Skeletal muscle satellite cell (primary cell): ENCODE data around the gene CDON. TPM values are rescaled to one million over a fixed set of nuclear protein-coding genes. Genes with fewer than 3 reads are reported as not detected.

Experiments used
- H3K27me3 ChIP-seq: 2 replicates; pipeline ENCODE4 v1.7.0; 2013; ENCODE audit warnings: low read length; ENCODE audit not compliant: control insufficient read depth, insufficient read depth
- H3K36me3 ChIP-seq: 2 replicates; pipeline ENCODE4 v1.7.0; 2013; ENCODE audit warnings: mild to moderate bottlenecking, control low read depth, low read length; ENCODE audit not compliant: insufficient read depth
- H3K4me1 ChIP-seq: 2 replicates; pipeline ENCODE4 v1.7.0; 2013; ENCODE audit warnings: low read length; ENCODE audit not compliant: control insufficient read depth, insufficient read depth
- H3K4me2 ChIP-seq: 2 replicates; pipeline ENCODE4 v1.7.0; 2013; ENCODE audit warnings: mild to moderate bottlenecking, low read length
- H3K4me3 ChIP-seq: 2 replicates; pipeline ENCODE4 v1.7.0; 2013; ENCODE audit warnings: low read length
- H3K9ac ChIP-seq: 2 replicates; pipeline ENCODE4 v1.7.0; 2013; ENCODE audit warnings: mild to moderate bottlenecking, low read depth, low read length, moderate library complexity
- H3K9me3 ChIP-seq: replicated peaks from 2 replicates; pipeline ENCODE4 v1.7.0; 2013; ENCODE audit warnings: mild to moderate bottlenecking, control low read depth, low read length
- total RNA-seq: library from RNA; depleted of rRNA; stranded (reverse); fragments of >200 nt; gene quantifications from 2 replicates; pipeline ENCODE4 v1.2.3, GENCODE V29; 2012; rRNA removed

CDON gene
- 3.3 and 8.7 TPM in 2 replicates for total RNA-seq

- Histone ChIP-seq H3K9ac (peak within 1 kb of the TSS; percentile 90), H3K36me3 (no peaks in the 10 kb centered on the region), H3K27me3 (peaks cover 34% of the 10 kb centered on the region), H3K4me3 (peak within 1 kb of the TSS; percentile 78), H3K4me2 (peak within 1 kb of the TSS; percentile 99), H3K4me1 (peaks cover 6% of the 10 kb centered on the region), H3K9me3 (no peaks in the 10 kb centered on the region)
Measured at GRCh38 chr11:126062679-126063506, at the start of gene CDON. CDON (minus strand) TSS chr11:126062866; CDS start chr11:126023476, 39,390 bp downstream.

GRCh38 chr11:126111458-126112116, 48.9 kb upstream of the CDON start:
- Histone ChIP-seq H3K4me1 (peaks cover 67% of the 10 kb centered on the region), H3K9ac (no peak overlapping the region), H3K4me2 (no peak overlapping the region), H3K4me3 (no peak overlapping the region), H3K36me3 (no peaks in the 10 kb centered on the region), H3K9me3 (no peaks in the 10 kb centered on the region), H3K27me3 (peaks cover 3% of the 10 kb centered on the region)

- Histone ChIP-seq H3K27me3 (peaks cover 7% of the 10 kb centered on the region), H3K9me3 (no peaks in the 10 kb centered on the region), H3K4me1 (peaks cover 55% of the 10 kb centered on the region), H3K9ac (no peak overlapping the region), H3K4me3 (peak overlapping the region; percentile 1), H3K36me3 (no peaks in the 10 kb centered on the region), H3K4me2 (peak overlapping the region; percentile 49)
Measured at GRCh38 chr11:126109941-126110731, 47.5 kb upstream of the CDON start.

- H3K9ac ChIP-seq = no peak overlapping the region
- no peak overlapping the region for H3K4me3 ChIP-seq
- peaks cover 23% of the 10 kb centered on the region for H3K4me1 ChIP-seq
- no peak overlapping the region for H3K4me2 ChIP-seq
- H3K9me3 ChIP-seq = no peaks in the 10 kb centered on the region
- peaks cover 18% of the 10 kb centered on the region for H3K27me3 ChIP-seq
- no peaks in the 10 kb centered on the region for H3K36me3 ChIP-seq
Measured at GRCh38 chr11:126106594-126107328, 44.1 kb upstream of the CDON start.

- Histone ChIP-seq H3K4me3 (no peak overlapping the region), H3K36me3 (no peaks in the 10 kb centered on the region), H3K9ac (no peak overlapping the region), H3K9me3 (no peaks in the 10 kb centered on the region), H3K4me1 (peaks cover 16% of the 10 kb centered on the region), H3K4me2 (no peak overlapping the region), H3K27me3 (peaks cover 26% of the 10 kb centered on the region)
Measured at GRCh38 chr11:126105748-126106080, 43.0 kb upstream of the CDON start.

GRCh38 chr11:126105022-126105747, 42.5 kb upstream of the CDON start:
- no peaks in the 10 kb centered on the region for H3K36me3 ChIP-seq

GRCh38 chr11:126104420-126104819, 41.8 kb upstream of the CDON start:
- peaks cover 35% of the 10 kb centered on the region for H3K27me3 ChIP-seq
- H3K9ac ChIP-seq = no peak overlapping the region
- no peaks in the 10 kb centered on the region for H3K36me3 ChIP-seq
- H3K4me1 ChIP-seq = peaks cover 3% of the 10 kb centered on the region
- H3K9me3 ChIP-seq = no peaks in the 10 kb centered on the region
- no peak overlapping the region for H3K4me2 ChIP-seq
- H3K4me3 ChIP-seq = no peak overlapping the region

More at GRCh38 chr11:126105022-126105747, 42.5 kb upstream of the CDON start:
- Histone ChIP-seq H3K9ac (no peak overlapping the region), H3K4me1 (peaks cover 11% of the 10 kb centered on the region), H3K27me3 (peaks cover 31% of the 10 kb centered on the region), H3K4me3 (no peak overlapping the region), H3K4me2 (no peak overlapping the region), H3K9me3 (no peaks in the 10 kb centered on the region)

GRCh38 chr11:126103150-126103549, 40.5 kb upstream of the CDON start:
- Histone ChIP-seq H3K27me3 (peaks cover 36% of the 10 kb centered on the region), H3K9ac (no peak overlapping the region), H3K4me2 (no peak overlapping the region), H3K4me3 (no peak overlapping the region), H3K4me1 (no peaks in the 10 kb centered on the region), H3K9me3 (no peaks in the 10 kb centered on the region), H3K36me3 (no peaks in the 10 kb centered on the region)

GRCh38 chr11:126102436-126102981, 39.8 kb upstream of the CDON start:
- no peak overlapping the region for H3K4me2 ChIP-seq
- H3K27me3 ChIP-seq = peaks cover 41% of the 10 kb centered on the region
- no peak overlapping the region for H3K4me3 ChIP-seq
- H3K36me3 ChIP-seq = no peaks in the 10 kb centered on the region
- no peak overlapping the region for H3K9ac ChIP-seq
- no peaks in the 10 kb centered on the region for H3K4me1 ChIP-seq
- no peaks in the 10 kb centered on the region for H3K9me3 ChIP-seq

GRCh38 chr11:126101930-126102283, 39.2 kb upstream of the CDON start:
- Histone ChIP-seq H3K9me3 (no peaks in the 10 kb centered on the region), H3K4me2 (no peak overlapping the region), H3K4me3 (no peak overlapping the region), H3K27me3 (peaks cover 44% of the 10 kb centered on the region), H3K4me1 (no peaks in the 10 kb centered on the region), H3K9ac (no peak overlapping the region), H3K36me3 (no peaks in the 10 kb centered on the region)
